Stimulated activated CD4-positive, alpha-beta T cell treated with anti-CD3 and anti-CD28 coated beads, Interleukin-12 subunit alpha, Interleukin-12 subunit beta, amount 100 ng/mL, for 48 hours (primary cell): ENCODE results near the gene OLFML1.
A peak's percentile ranks its signal among the peaks of the same experiment; 100 is the strongest.
"Not testable (repeated sequence)": the region's sequence is repeated elsewhere in the genome, so short reads cannot be mapped to it uniquely, and the experiment has no call there.

ENCODE experiments used
- DNase-seq, 3 donors: peaks; one replicate each; pipeline ENCODE4 v3.0.0-alpha.2; 2020; ENCODE audit warnings: low read depth in 2 of 3, low spot score in 1 of 3

The OLFML1 gene

DNA sequence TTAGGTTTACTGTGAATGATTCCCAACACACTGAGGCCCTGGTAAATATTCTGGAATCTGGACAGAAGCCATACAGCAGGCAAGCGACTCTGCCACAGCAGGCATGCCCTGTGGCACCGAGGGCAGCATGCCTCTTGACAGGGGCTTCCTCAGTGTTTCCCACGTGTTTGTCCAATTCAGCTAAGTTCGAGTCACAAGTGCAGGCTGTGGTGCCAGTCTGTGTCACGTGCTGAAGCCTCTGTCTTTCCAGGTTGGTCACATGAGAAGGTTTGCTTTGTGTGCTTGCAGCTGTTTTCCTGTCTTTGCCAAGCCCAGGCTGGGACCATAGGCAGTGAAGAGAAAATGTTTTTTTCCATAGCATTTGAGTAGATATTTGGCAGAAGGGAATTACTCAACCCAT lies 26.1 kb downstream of the OLFML1 start:
- no peak for DNase-seq

- DNase-seq: peak in 1 of 3 donors; percentile 1
These were observed 27.4 kb downstream of the OLFML1 start for GRCh38 chr11:7512525-7513233.

DNA sequence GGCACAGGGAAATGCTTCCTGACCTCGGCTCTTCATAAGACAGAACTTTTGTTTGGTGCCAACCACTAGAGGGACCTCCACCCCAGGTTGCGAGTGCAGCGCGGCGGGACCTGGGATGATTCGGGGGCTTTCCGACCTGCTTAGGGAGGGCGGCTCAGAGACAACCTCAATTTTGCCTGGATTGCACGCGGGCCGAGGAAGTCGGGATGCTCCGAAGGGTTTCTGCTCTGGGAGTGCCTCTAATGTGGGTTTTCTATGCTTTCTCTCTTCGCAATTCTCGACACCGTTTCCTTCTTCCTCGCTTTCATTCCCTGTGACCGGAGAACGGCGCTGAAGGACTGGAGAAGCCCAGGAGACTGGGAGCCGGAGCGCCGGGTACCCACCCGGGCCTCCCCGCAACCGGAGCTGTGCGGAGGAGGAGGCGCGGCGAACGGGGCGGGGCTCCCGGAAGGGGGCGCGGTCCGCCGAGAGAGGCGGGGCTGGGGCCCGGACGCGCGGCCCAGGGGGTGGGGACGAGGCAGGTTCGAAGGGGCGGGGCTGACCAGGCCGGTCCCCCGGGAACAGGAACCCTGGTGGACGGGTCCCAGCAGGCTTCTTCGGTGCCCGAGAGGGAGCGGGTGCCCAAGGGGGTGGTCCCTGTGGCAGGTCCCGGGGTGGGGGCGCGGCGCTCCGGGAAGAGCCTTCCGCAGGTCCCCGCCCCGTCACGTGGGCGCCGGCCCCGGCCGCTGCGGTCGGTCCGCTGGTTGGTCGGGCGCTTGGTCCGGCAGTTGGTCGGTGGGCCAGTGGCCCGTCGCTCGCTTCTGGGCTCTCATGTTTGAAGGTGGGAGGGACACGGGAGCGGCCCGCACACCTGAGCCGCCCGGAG lies 28.2 kb downstream of the OLFML1 start, which contains the start of gene PPFIBP2:
TSS of gene PPFIBP2 (plus strand) at position 766 of the 865 bp plus-strand sequence. CDS start 35,477 bp downstream, outside the sequence.
- peak; percentile 61 to 76 (median 71) for DNase-seq

GRCh38 chr11:7514099-7514591 lies 28.8 kb downstream of the OLFML1 start:
- no peak for DNase-seq

GRCh38 chr11:7515447-7515886 lies 30.2 kb downstream of the OLFML1 start:
- DNase-seq: no peak

DNA sequence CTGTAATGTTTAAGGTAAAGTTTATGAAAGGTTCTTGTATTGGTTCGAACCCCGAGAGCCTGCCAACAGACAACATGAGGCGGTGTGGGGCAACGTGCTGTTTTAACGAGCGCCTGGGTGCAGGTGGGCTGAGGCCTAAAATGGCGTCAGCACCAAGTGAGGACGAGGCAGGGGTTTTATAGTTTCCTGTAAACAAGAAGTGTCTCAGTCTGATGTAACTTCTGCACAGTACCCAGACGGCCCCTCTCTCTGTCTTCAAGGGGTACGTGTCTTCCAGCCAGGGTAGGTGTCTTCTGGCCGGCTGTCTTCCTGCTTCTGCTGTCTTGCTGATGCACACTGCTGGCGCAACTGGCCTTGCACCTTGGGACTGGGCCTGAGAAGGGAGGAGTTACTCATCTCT lies 31.2 kb downstream of the OLFML1 start:
- DNase-seq: no peak

DNA sequence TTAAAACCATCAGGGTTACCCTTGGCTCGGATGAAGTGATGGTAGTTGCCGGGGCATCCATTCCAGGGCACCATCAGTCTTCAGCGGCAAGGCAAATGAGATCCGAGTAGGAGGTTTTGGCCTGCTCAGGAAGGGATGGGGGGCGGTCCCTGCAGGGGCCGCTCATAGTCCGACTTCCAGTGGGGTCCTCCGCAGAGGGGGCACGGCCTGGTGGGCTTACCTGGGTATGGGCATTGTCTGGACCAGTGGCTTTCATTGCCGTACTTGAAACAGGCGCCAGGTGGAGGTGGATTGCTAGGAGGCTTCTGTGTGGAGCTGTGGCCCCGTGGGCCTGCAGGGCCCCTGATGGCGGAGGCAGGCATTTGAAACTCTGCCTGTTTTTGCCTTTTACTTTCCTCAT lies 32.4 kb downstream of the OLFML1 start:
- DNase-seq: not testable (repeated sequence)

GRCh38 chr11:7518811-7519562 lies 33.7 kb downstream of the OLFML1 start:
- no peak for DNase-seq

GRCh38 chr11:7520011-7520942 lies 35.0 kb downstream of the OLFML1 start:
- no peak for DNase-seq

GRCh38 chr11:7520981-7521487 lies 35.7 kb downstream of the OLFML1 start:
- no peak for DNase-seq

GRCh38 chr11:7522121-7522520 lies 36.8 kb downstream of the OLFML1 start:
- no peak for DNase-seq

DNA sequence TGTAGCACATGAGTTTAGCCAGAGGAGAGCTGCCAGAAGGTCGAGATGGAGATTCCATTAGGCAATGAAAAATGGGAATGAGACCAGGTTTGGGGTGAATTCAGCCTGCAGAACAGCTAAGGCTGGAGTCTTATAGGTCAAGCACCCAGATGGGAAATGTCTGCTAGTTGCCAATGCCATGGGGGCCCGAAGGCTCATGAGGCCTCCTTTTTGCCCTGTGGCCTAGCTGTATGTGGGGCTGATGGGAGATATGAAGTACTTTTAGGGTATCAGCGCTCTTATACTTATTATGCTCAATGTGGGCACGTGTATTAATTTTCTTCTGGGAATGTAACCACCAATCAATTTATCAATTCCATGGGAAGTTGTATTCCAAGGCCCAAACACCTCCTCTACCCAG lies 37.2 kb downstream of the OLFML1 start:
- DNase-seq: no peak

DNA sequence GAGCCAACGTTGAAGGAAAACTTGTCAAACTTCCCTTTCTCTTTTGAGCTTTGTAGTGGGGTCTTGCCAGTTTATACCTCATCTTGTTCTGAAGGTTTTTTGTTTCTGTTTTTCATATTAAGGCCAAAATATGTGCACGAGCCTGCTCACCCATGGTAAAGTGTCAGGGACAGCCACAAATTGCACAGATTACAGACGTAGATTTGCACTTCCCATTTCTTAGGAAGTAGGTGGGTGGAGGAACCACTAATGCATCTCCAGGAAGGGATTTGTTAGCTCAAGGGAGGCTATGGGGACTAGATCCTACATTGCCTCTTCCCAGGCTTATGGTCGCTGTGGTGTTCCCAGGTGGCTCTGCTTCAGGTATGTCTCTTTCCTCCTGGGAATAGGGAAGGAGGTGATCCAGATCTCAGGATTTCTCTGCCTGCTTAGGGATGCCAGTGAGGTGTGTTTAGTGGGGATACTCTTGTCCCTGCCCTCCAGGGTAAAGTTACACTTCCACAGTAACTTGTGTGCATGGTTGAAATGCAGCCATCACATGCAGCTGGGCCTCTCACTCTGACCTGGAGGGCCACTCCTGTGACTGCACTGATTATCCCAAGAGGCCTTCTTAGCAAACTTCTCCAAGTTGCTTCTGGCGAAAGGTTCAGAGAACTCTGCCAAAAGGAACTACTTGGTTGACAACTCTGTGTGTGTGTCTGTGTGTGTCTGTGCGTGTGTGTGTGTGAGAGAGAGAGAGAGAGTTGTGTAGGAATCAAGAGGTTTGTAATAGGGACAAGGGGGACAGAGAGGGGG lies 38.3 kb downstream of the OLFML1 start:
- no peak for DNase-seq

GRCh38 chr11:7524462-7525235 lies 39.3 kb downstream of the OLFML1 start:
- no peak for DNase-seq

DNA sequence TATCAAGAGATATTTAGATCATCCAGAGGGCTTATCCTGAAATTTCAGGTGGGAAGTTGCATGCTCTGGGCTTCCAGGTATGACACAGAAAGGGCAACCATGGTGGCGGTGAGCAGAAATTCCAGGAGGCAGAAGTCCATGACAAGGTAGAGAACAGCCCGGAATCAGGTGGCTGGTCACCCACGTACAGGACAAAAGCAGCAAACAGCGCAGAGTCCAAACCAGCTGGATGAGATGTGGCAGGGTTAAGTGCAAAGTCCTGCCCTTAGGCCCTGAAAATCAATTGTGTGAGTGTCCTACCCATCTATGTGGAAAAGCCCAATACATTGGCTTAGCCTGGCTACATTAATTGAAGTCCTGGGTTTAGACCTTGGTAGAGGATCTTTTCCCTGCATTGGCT lies 40.1 kb downstream of the OLFML1 start:
- no peak for DNase-seq

GRCh38 chr11:7527029-7527428 lies 41.7 kb downstream of the OLFML1 start:
- DNase-seq: peak in 1 of 3 donors; percentile 2

DNA sequence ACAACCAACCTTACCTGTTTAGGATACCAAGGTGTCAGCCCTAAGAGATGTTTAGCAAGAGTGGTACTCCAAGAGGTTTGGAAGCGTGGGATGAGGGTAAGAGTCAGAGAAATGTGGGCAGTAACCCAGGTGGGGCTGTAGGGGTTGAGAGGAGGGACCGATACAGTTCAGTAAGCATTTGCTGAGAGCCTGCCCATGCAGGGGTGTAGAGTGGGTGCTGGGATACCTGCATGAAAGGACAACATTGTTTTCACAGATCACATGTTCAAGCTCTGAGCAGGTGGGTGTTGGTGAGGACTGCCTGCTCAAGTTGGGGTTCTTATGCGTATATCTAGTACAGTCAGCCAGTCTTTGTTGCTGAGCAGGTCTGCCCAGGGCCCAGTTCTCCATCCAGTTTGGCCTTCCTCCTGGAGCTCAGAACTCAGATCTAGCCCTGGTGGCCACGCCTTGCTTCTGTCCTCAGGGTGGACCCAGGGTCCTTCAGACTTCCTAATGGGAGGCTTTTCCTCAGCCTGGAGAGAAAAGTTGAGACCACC lies 43.3 kb downstream of the OLFML1 start:
- DNase-seq: no peak

GRCh38 chr11:7530013-7530640 lies 44.8 kb downstream of the OLFML1 start:
- DNase-seq: no peak
